B cell (primary cell): ENCODE results near the gene ALDH3A1. TPM values are rescaled to one million over a fixed set of nuclear protein-coding genes. Genes with fewer than 3 reads are reported as not detected.

Experiments
- ATAC-seq: fragments of 200-7000 bp; cut with Tn5 transposase; one replicate; pipeline ENCODE4 v1.10.0; 2021; ENCODE audit warnings: low read depth, mild to moderate bottlenecking, moderate number of reproducible peaks, moderate library complexity
- CTCF ChIA-PET: fragments of 350-600 bp; sonication (Branson Sonifier 250); formaldehyde crosslinking; loops from one replicate; lab custom pipeline; 2021; ENCODE audit warnings: antibody characterized with exemption, inconsistent platforms; lab: Charles Lee
- POLR2A ChIA-PET: fragments of 350-600 bp; sonication (Branson Sonifier 250); formaldehyde crosslinking; loops from one replicate; lab custom pipeline; 2021; ENCODE audit warnings: antibody characterized with exemption; lab: Charles Lee
- DNase-seq: peaks from one replicate; pipeline ENCODE4 v3.0.0; 2013
- H2AFZ ChIP-seq: 2 replicates; pipeline ENCODE4 v1.6.1; 2012; ENCODE audit warnings: mild to moderate bottlenecking, low read depth, low read length; ENCODE audit not compliant: insufficient read depth, poor library complexity, severe bottlenecking
- H3K27ac ChIP-seq, 2 donors: 1 replicate in 1 of 2; 2 replicates in 1 of 2; pipeline ENCODE4 v1.5.1; 2012 to 2013; ENCODE audit warnings: low read length in 2 of 2, mild to moderate bottlenecking in 2 of 2, moderate library complexity in 1 of 2
- H3K27me3 ChIP-seq, 4 experiments: fragments of 200-600 bp in 1 of 4; sonication (generic) in 1 of 4; replicated peaks in 1 of 4; 1 replicate in 2 of 4; 2 replicates in 2 of 4; pipeline versions ENCODE4 v1.6.1 to v1.7.0; 2013 to 2016; ENCODE audit warnings: low read length in 3 of 4, mild to moderate bottlenecking in 2 of 4, mixed read lengths in 1 of 4, moderate library complexity in 1 of 4; ENCODE audit not compliant: insufficient read depth in 4 of 4, control insufficient read depth in 3 of 4; ENCODE audit errors: control extremely low read depth in 1 of 4
- H3K36me3 ChIP-seq, 2 experiments: replicated peaks in 1 of 2; 1 replicate in 1 of 2; 2 replicates in 1 of 2; pipeline versions ENCODE4 v1.6.1 to v1.7.1; 2013; ENCODE audit warnings: low read length in 1 of 2; ENCODE audit not compliant: insufficient read depth in 2 of 2, control insufficient read depth in 1 of 2; ENCODE audit errors: control extremely low read depth in 1 of 2, extremely low read depth in 1 of 2
- H3K4me1 ChIP-seq, 2 donors: fragments of 200-600 bp in 1 of 2; sonication (generic) in 1 of 2; 1 replicate in 1 of 2; 2 replicates in 1 of 2; pipeline versions ENCODE4 v1.5.1 to v1.6.1; 2013 to 2017; ENCODE audit warnings: low read length in 2 of 2; ENCODE audit not compliant: control insufficient read depth in 2 of 2, insufficient read depth in 2 of 2
- H3K4me2 ChIP-seq: replicated peaks from 2 replicates; pipeline ENCODE3; 2012; ENCODE audit warnings: mild to moderate bottlenecking, low read depth, low read length; ENCODE audit not compliant: poor library complexity, severe bottlenecking
- H3K4me3 ChIP-seq, 5 experiments: fragments of 200-600 bp in 1 of 5; sonication (generic) in 1 of 5; 1 replicate in 3 of 5; 2 replicates in 2 of 5; pipeline versions ENCODE4 v1.5.1 to v1.7.0; 2011 to 2016; ENCODE audit warnings: low read length in 4 of 5, mild to moderate bottlenecking in 4 of 5, low read depth in 2 of 5, control low read depth in 1 of 5, moderate library complexity in 1 of 5; ENCODE audit not compliant: insufficient read depth in 1 of 5; ENCODE audit errors: control extremely low read depth in 1 of 5, extremely low read depth in 1 of 5
- H3K79me2 ChIP-seq: fragments of 200-600 bp; sonication (generic); one replicate; pipeline ENCODE4 v1.6.0; 2016; ENCODE audit warnings: low read length; ENCODE audit not compliant: control insufficient read depth, insufficient read depth
- H3K9ac ChIP-seq: fragments of 200-600 bp; sonication (generic); 2 replicates; pipeline ENCODE4 v1.6.1; 2017; ENCODE audit warnings: mild to moderate bottlenecking, low read length, moderate library complexity
- H3K9me3 ChIP-seq, 3 donors: one replicate each; pipeline versions ENCODE4 v1.6.1 to v1.7.1; 2013; ENCODE audit warnings: low read length in 2 of 3; ENCODE audit not compliant: control insufficient read depth in 2 of 3, insufficient read depth in 1 of 3; ENCODE audit errors: control extremely low read depth in 1 of 3
- H4K20me1 ChIP-seq: 2 replicates; pipeline ENCODE4 v1.6.0; 2012; ENCODE audit warnings: mild to moderate bottlenecking, low read length; ENCODE audit not compliant: insufficient read depth, control insufficient read depth, poor library complexity, severe bottlenecking
- H3K27ac Mint-ChIP-seq: one replicate; pipeline ENCODE4 v1.8.0; 2021; ENCODE audit warnings: mixed read lengths
- H3K27me3 Mint-ChIP-seq: one replicate; pipeline ENCODE4 v1.8.0; 2021; ENCODE audit warnings: mixed read lengths
- H3K4me1 Mint-ChIP-seq: one replicate; pipeline ENCODE4 v1.8.0; 2021; ENCODE audit warnings: mixed read lengths
- H3K4me3 Mint-ChIP-seq: one replicate; pipeline ENCODE4 v1.8.0; 2021; ENCODE audit warnings: mixed read lengths
- H3K9me3 Mint-ChIP-seq: one replicate; pipeline ENCODE4 v1.8.0; 2022; ENCODE audit warnings: mixed read lengths; ENCODE audit not compliant: insufficient read depth
- EZH2 ChIP-seq: IDR thresholded peaks from 2 replicates; pipeline ENCODE4 v1.6.1; 2012; ENCODE audit warnings: borderline replicate concordance, low read depth, mild to moderate bottlenecking, moderate library complexity, low read length; ENCODE audit not compliant: insufficient read depth, poor library complexity, severe bottlenecking
- WGBS: methylation state at CpG from one replicate; pipeline ENCODE4 v1.1.5; 2013; ENCODE audit warnings: missing lambda C conversion rate; ENCODE audit not compliant: insufficient coverage; 5-methylcytosine and 5-hydroxymethylcytosine counted together
- intact Hi-C: fragments of 100-400 bp; cut with micrococcal nuclease; formaldehyde crosslinking; loops from one replicate; pipeline ENCODE4 v1.10.0; 2022
- polyA plus RNA-seq: library from polyadenylated mRNA; depleted of rRNA; stranded (reverse); fragments of >200 nt; gene quantifications from 2 replicates; pipeline ENCODE4 v1.2.3, GENCODE V29; 2012
- total RNA-seq, 2 donors: library from RNA; stranded (reverse); fragments of 120-200 nt in 1 of 2; gene quantifications; 1 replicate in 1 of 2; 2 replicates in 1 of 2; pipeline versions ENCODE4 v1.2.3 to v1.2.4, GENCODE V29; 2013 to 2022
- TF ChIP-seq, protein P1 (sequence below): fragments of 200-600 bp; IDR thresholded peaks from one replicate; pipeline ENCODE4 v1.8.0; 2022; ENCODE audit warnings: antibody characterized with exemption, mild to moderate bottlenecking

ALDH3A1 gene
- total and polyA plus RNA-seq, 2 donors (not counting 1 experiment from before 2014, with no cell fraction given) = not detected

DNA sequence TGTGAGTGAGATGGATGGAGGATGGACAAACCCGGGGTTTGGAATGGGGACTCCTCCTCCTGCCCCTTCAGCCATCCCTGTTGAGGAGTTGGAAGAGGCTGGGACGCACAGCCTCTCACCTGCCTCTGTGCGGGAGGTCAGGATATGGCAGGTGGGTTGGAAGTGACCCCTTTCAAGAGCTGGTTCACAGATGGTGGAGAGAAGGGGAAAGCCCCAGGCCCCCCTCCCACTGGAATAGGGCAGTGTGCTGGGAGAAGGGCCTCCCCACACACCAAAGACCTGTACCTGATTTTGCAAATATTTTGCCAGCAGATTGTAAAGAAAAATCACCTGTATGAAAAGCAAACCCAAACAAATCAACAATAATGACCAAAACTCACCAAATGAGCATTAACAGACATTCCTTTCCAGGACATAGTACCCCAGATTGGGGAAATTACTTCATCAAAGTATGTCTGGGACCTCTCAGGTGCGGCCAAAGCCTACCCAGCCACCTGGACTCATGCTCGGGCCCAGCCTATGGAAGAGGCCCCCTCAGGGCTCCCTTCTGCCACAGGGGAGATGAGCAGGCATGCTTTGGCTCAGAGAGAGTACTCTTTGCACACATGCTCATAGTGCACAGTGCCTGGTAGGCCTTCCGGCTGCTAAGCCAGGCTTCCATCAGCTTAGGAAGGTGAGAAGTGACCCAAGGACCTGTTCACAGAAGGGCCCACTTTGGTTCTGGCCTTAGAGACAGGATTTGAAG is 39.5 kb downstream of the ALDH3A1 start:
- no peaks in the 10 kb centered on the region for H3K27me3 ChIP-seq
- Mint-ChIP-seq H3K27me3 (no peaks in the 10 kb centered on the region), H3K4me1 (no peaks in the 10 kb centered on the region), H3K9me3 (no peaks in the 10 kb centered on the region), H3K27ac (no peak overlapping the region), H3K4me3 (no peak overlapping the region)
- H3K9me3 ChIP-seq = no peaks in the 10 kb centered on the region
- no peak overlapping the region for H2AFZ ChIP-seq
- H3K4me3 ChIP-seq = no peak overlapping the region
- intact Hi-C loops = no loop called here
- no peak overlapping the region for H3K9ac ChIP-seq
- DNase-seq = no peak
- no peak overlapping the region for H3K27ac ChIP-seq
- ChIA-PET CTCF (no interaction called here), POLR2A (no interaction called here)
- H4K20me1 ChIP-seq = no peaks in the 10 kb centered on the region
- no peaks in the 10 kb centered on the region for H3K4me1 ChIP-seq
- no peaks in the 10 kb centered on the region for H3K79me2 ChIP-seq
- ATAC-seq = no peak
- no peak for TF ChIP-seq EZH2
- TF ChIP-seq, protein P1, sequence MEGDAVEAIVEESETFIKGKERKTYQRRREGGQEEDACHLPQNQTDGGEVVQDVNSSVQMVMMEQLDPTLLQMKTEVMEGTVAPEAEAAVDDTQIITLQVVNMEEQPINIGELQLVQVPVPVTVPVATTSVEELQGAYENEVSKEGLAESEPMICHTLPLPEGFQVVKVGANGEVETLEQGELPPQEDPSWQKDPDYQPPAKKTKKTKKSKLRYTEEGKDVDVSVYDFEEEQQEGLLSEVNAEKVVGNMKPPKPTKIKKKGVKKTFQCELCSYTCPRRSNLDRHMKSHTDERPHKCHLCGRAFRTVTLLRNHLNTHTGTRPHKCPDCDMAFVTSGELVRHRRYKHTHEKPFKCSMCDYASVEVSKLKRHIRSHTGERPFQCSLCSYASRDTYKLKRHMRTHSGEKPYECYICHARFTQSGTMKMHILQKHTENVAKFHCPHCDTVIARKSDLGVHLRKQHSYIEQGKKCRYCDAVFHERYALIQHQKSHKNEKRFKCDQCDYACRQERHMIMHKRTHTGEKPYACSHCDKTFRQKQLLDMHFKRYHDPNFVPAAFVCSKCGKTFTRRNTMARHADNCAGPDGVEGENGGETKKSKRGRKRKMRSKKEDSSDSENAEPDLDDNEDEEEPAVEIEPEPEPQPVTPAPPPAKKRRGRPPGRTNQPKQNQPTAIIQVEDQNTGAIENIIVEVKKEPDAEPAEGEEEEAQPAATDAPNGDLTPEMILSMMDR = no peak
- WGBS = 100% methylated on average over 3 of the region's 6 CpGs
- no peak overlapping the region for H3K4me2 ChIP-seq
- H3K36me3 ChIP-seq = no peaks in the 10 kb centered on the region

- H3K4me3 Mint-ChIP-seq = no peak overlapping the region
- POLR2A ChIA-PET = no interaction called here
Measured at GRCh38 chr17:19707728-19708221, 40.3 kb downstream of the ALDH3A1 start.

More at GRCh38 chr17:19707728-19708221, 40.3 kb downstream of the ALDH3A1 start:
- Histone ChIP-seq H3K79me2 (no peaks in the 10 kb centered on the region), H4K20me1 (no peaks in the 10 kb centered on the region), H3K4me3 (no peak overlapping the region), H3K27ac (no peak overlapping the region), H3K9me3 (no peaks in the 10 kb centered on the region), H3K36me3 (no peaks in the 10 kb centered on the region), H3K4me1 (no peaks in the 10 kb centered on the region), H3K4me2 (no peak overlapping the region), H3K27me3 (no peaks in the 10 kb centered on the region), H3K9ac (no peak overlapping the region), H2AFZ (no peak overlapping the region)
- H3K9me3 Mint-ChIP-seq = no peaks in the 10 kb centered on the region
- no peak for DNase-seq
- H3K4me1 Mint-ChIP-seq = no peaks in the 10 kb centered on the region
- ATAC-seq = no peak
- 90% methylated on average over 10 of the region's 11 CpGs for WGBS
- H3K27ac Mint-ChIP-seq = no peak overlapping the region
- intact Hi-C loops = no loop called here
- CTCF ChIA-PET = no interaction called here
- no peaks in the 10 kb centered on the region for H3K27me3 Mint-ChIP-seq
- TF ChIP-seq EZH2 = no peak
- TF ChIP-seq, protein P1 = no peak
